Neural cell (in vitro differentiated cells): ENCODE data around the gene CREBBP. TPM values are rescaled to one million over a fixed set of nuclear protein-coding genes. Genes with fewer than 3 reads are reported as not detected.

Experiments used
- H2AFZ ChIP-seq: fragments of 200-600, 300-800 bp; sonication (generic), shearing (Covaris generic); 2 replicates; pipeline ENCODE4 v1.6.0; 2014; ENCODE audit warnings: low read depth, mild to moderate bottlenecking, antibody characterized with exemption, low read length, moderate library complexity
- H3F3A ChIP-seq: fragments of 200-600 bp; shearing (Covaris generic); 2 replicates; pipeline ENCODE4 v1.6.1; 2016; ENCODE audit warnings: mild to moderate bottlenecking, moderate library complexity, mixed read lengths, antibody characterized with exemption, low read length; ENCODE audit not compliant: insufficient read depth, poor library complexity, severe bottlenecking
- H3K27ac ChIP-seq: fragments of 200-600, 300-800 bp; sonication (generic), shearing (Covaris generic); 2 replicates; pipeline ENCODE4 v1.5.1; 2014; ENCODE audit warnings: mild to moderate bottlenecking, low read length, moderate library complexity
- H3K27me3 ChIP-seq: fragments of 300-800, 200-600 bp; sonication (generic), shearing (Covaris generic); 2 replicates; pipeline ENCODE4 v1.6.0; 2014; ENCODE audit warnings: mild to moderate bottlenecking, low read depth, low read length, moderate library complexity; ENCODE audit not compliant: insufficient read depth
- H3K36me3 ChIP-seq: fragments of 300-800, 200-600 bp; sonication (generic), shearing (Covaris generic); 2 replicates; pipeline ENCODE4 v1.5.1; 2014; ENCODE audit warnings: mild to moderate bottlenecking, antibody characterized with exemption, low read length, moderate library complexity; ENCODE audit not compliant: insufficient read depth
- H3K4me2 ChIP-seq: fragments of 300-800, 200-600 bp; sonication (generic), shearing (Covaris generic); 2 replicates; pipeline ENCODE4 v1.6.0; 2014; ENCODE audit warnings: mild to moderate bottlenecking, low read length
- H3K4me3 ChIP-seq: fragments of 300-800, 200-600 bp; sonication (generic), shearing (Covaris generic); 2 replicates; pipeline ENCODE4 v1.5.1; 2014; ENCODE audit warnings: mild to moderate bottlenecking, low read length, moderate library complexity
- H3K79me2 ChIP-seq: fragments of 200-600 bp; shearing (Covaris generic); replicated peaks from 2 replicates; pipeline ENCODE4 v1.6.0; 2014; ENCODE audit warnings: mild to moderate bottlenecking, low read length, moderate library complexity; ENCODE audit not compliant: insufficient read depth
- H3K9ac ChIP-seq: fragments of 300-800, 200-600 bp; sonication (generic), shearing (Covaris generic); 2 replicates; pipeline ENCODE4 v1.6.1; 2016; ENCODE audit warnings: mild to moderate bottlenecking, low read length, mixed read lengths
- H3K9me2 ChIP-seq: fragments of 200-600 bp; shearing (Covaris generic); 2 replicates; pipeline ENCODE4 v1.6.1; 2016; ENCODE audit warnings: mild to moderate bottlenecking, low read length, mixed read lengths; ENCODE audit not compliant: insufficient read depth
- H3K9me3 ChIP-seq: fragments of 200-600, 300-800 bp; sonication (generic), shearing (Covaris generic); 2 replicates; pipeline ENCODE4 v1.6.1; 2016; ENCODE audit warnings: mild to moderate bottlenecking, mixed run types, low read length, moderate library complexity, mixed read lengths
- H4K20me1 ChIP-seq: fragments of 200-600 bp; shearing (Covaris generic); 2 replicates; pipeline ENCODE4 v1.6.1; 2016; ENCODE audit warnings: mild to moderate bottlenecking, mixed run types; ENCODE audit not compliant: insufficient read depth
- CTCF ChIP-seq: fragments of 450-650 bp; IDR thresholded peaks from 2 replicates; pipeline ENCODE4 v1.5.1; 2014; ENCODE audit warnings: antibody characterized with exemption, mild to moderate bottlenecking, moderate library complexity; ENCODE audit not compliant: poor library complexity, severe bottlenecking
- EP300 ChIP-seq: fragments of 450-650 bp; conservative IDR thresholded peaks from 2 replicates; pipeline ENCODE4 v1.6.1; 2014; ENCODE audit warnings: antibody characterized with exemption, mild to moderate bottlenecking, moderate library complexity; ENCODE audit not compliant: poor library complexity, severe bottlenecking
- EZH2 ChIP-seq: fragments of 200-600, 300-800 bp; shearing (Covaris generic), sonication (generic); IDR thresholded peaks from 2 replicates; pipeline ENCODE4 v1.6.1; 2014; ENCODE audit warnings: antibody characterized with exemption, low read length, borderline replicate concordance, mild to moderate bottlenecking; ENCODE audit not compliant: insufficient read depth, poor library complexity, severe bottlenecking
- MXI1 ChIP-seq: fragments of 450-650 bp; conservative IDR thresholded peaks from 2 replicates; pipeline ENCODE4 v1.6.1; 2014; ENCODE audit warnings: antibody characterized with exemption, mild to moderate bottlenecking; ENCODE audit not compliant: poor library complexity, severe bottlenecking
- POLR2AphosphoS5 ChIP-seq: IDR thresholded peaks from 2 replicates; pipeline ENCODE4 v1.6.1; 2012
- RAD21 ChIP-seq: fragments of 450-650 bp; conservative IDR thresholded peaks from 2 replicates; pipeline ENCODE4 v1.6.1; 2014; ENCODE audit warnings: antibody characterized with exemption, mild to moderate bottlenecking, moderate library complexity
- SMC3 ChIP-seq: fragments of 450-650 bp; conservative IDR thresholded peaks from 2 replicates; pipeline ENCODE4 v1.6.1; 2014; ENCODE audit warnings: antibody characterized with exemption, mild to moderate bottlenecking, moderate library complexity; ENCODE audit not compliant: poor library complexity
- TAF1 ChIP-seq: IDR thresholded peaks from 2 replicates; pipeline ENCODE4 v1.6.1; 2012; ENCODE audit warnings: low read depth
- polyA plus RNA-seq: library from polyadenylated mRNA; depleted of rRNA; stranded (reverse); fragments of >200 nt; gene quantifications from 2 replicates; pipeline ENCODE4 v1.2.3, GENCODE V29; 2014
- TF ChIP-seq, protein P1 (sequence below): IDR thresholded peaks from 2 replicates; pipeline ENCODE4 v1.6.1; 2012; ENCODE audit warnings: borderline replicate concordance

The CREBBP gene
- polyA plus RNA-seq, 1 donor from 2014 or later, result 3.3 TPM

GRCh38 chr16:3774819-3775218, 105.7 kb downstream of the CREBBP start:
- Histone ChIP-seq H3K27ac (no peak overlapping the region), H3K79me2 (no peaks in the 10 kb centered on the region), H3K9me2 (no peaks in the 10 kb centered on the region), H3K36me3 (peaks cover 14% of the 10 kb centered on the region), H3K4me2 (no peak overlapping the region), H3K27me3 (no peaks in the 10 kb centered on the region), H4K20me1 (peaks cover 4% of the 10 kb centered on the region), H2AFZ (no peak overlapping the region), H3K9ac (no peak overlapping the region), H3K9me3 (no peaks in the 10 kb centered on the region), H3F3A (no peaks in the 10 kb centered on the region), H3K4me3 (no peak overlapping the region)
- TF ChIP-seq MXI1 (no peak), POLR2AphosphoS5 (no peak), SMC3 (no peak), TAF1 (no peak), CTCF (no peak), RAD21 (no peak), EZH2 (no peak)
- TF ChIP-seq, protein P1, sequence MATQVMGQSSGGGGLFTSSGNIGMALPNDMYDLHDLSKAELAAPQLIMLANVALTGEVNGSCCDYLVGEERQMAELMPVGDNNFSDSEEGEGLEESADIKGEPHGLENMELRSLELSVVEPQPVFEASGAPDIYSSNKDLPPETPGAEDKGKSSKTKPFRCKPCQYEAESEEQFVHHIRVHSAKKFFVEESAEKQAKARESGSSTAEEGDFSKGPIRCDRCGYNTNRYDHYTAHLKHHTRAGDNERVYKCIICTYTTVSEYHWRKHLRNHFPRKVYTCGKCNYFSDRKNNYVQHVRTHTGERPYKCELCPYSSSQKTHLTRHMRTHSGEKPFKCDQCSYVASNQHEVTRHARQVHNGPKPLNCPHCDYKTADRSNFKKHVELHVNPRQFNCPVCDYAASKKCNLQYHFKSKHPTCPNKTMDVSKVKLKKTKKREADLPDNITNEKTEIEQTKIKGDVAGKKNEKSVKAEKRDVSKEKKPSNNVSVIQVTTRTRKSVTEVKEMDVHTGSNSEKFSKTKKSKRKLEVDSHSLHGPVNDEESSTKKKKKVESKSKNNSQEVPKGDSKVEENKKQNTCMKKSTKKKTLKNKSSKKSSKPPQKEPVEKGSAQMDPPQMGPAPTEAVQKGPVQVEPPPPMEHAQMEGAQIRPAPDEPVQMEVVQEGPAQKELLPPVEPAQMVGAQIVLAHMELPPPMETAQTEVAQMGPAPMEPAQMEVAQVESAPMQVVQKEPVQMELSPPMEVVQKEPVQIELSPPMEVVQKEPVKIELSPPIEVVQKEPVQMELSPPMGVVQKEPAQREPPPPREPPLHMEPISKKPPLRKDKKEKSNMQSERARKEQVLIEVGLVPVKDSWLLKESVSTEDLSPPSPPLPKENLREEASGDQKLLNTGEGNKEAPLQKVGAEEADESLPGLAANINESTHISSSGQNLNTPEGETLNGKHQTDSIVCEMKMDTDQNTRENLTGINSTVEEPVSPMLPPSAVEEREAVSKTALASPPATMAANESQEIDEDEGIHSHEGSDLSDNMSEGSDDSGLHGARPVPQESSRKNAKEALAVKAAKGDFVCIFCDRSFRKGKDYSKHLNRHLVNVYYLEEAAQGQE, result no peak

GRCh38 chr16:3774156-3774767, 106.3 kb downstream of the CREBBP start:
- no peaks in the 10 kb centered on the region for H3F3A ChIP-seq
- peaks cover 4% of the 10 kb centered on the region for H4K20me1 ChIP-seq
- TF ChIP-seq RAD21 (no peak), EZH2 (no peak), CTCF (no peak), SMC3 (no peak), POLR2AphosphoS5 (no peak), EP300 (no peak), MXI1 (no peak)
- TF ChIP-seq, protein P1, result no peak
- no peaks in the 10 kb centered on the region for H3K27me3 ChIP-seq
- H3K9ac ChIP-seq, result no peak overlapping the region
- H3K79me2 ChIP-seq, result no peaks in the 10 kb centered on the region
- H3K4me3 ChIP-seq, result no peak overlapping the region
- H3K36me3 ChIP-seq, result peaks cover 14% of the 10 kb centered on the region
- H2AFZ ChIP-seq, result no peak overlapping the region
- no peak overlapping the region for H3K4me2 ChIP-seq
- H3K27ac ChIP-seq, result no peak overlapping the region
- H3K9me2 ChIP-seq, result no peaks in the 10 kb centered on the region
- no peaks in the 10 kb centered on the region for H3K9me3 ChIP-seq
